GM23248 (cell line): ENCODE data around the gene NR1H4.

Experiments
- EZH2 ChIP-seq: fragments of 200-600 bp; sonication (generic); IDR thresholded peaks from 2 replicates; pipeline ENCODE4 v1.6.1; 2018; ENCODE audit warnings: antibody characterized with exemption, mild to moderate bottlenecking; ENCODE audit not compliant: insufficient read depth, poor library complexity, severe bottlenecking
- EZH2phosphoT487 ChIP-seq: fragments of 200-600 bp; sonication (generic); IDR thresholded peaks from 2 replicates; pipeline ENCODE4 v1.6.1; 2018; ENCODE audit warnings: antibody characterized with exemption, moderate library complexity, mild to moderate bottlenecking, low read depth; ENCODE audit not compliant: insufficient read depth

- TF ChIP-seq EZH2 (no peak), EZH2phosphoT487 (no peak)
Observed at GRCh38 chr12:100493396-100494012, 19.8 kb downstream of the NR1H4 start.
